K562 (cell line): ENCODE data around the gene USPL1. TPM values are rescaled to one million over a fixed set of nuclear protein-coding genes. Genes with fewer than 3 reads are reported as not detected.

Experiments used
- ARID1B ChIP-seq: fragments of 450-650 bp; IDR thresholded peaks from 2 replicates; pipeline ENCODE4 v1.6.1; 2016; ENCODE audit warnings: antibody characterized with exemption, mild to moderate bottlenecking, inconsistent platforms
- BRD4 ChIP-seq: fragments of 200-600 bp; sonication (generic); IDR thresholded peaks from 2 replicates; pipeline ENCODE4 v1.6.1; 2017; ENCODE audit warnings: inconsistent platforms
- E2F1 ChIP-seq: sonication (generic); formaldehyde crosslinking; IDR thresholded peaks from 2 replicates; pipeline ENCODE4 v1.8.1; 2023; ENCODE audit warnings: mild to moderate bottlenecking, missing genetic modification reagents, moderate library complexity
- GABPB1 ChIP-seq: sonication (generic); formaldehyde crosslinking; IDR thresholded peaks from 2 replicates; pipeline ENCODE4 v1.8.0; 2022; ENCODE audit warnings: mild to moderate bottlenecking, missing genetic modification reagents
- HMG20B ChIP-seq: fragments of 250-450 bp; sonication (Bioruptor Pico); IDR thresholded peaks from 2 replicates; pipeline ENCODE4 v1.5.0; 2021; ENCODE audit warnings: mild to moderate bottlenecking
- HNRNPUL1 ChIP-seq: fragments of 200-400 bp; formaldehyde crosslinking; IDR thresholded peaks from 2 replicates; pipeline ENCODE4 v1.6.1; 2017; ENCODE audit warnings: low read length
- HOMEZ ChIP-seq: fragments of 250-450 bp; sonication (Bioruptor Pico); IDR thresholded peaks from 2 replicates; pipeline ENCODE4 v1.4.0; 2020; ENCODE audit warnings: mild to moderate bottlenecking, moderate library complexity
- KAT7 ChIP-seq: sonication (generic); formaldehyde crosslinking; IDR thresholded peaks from 2 replicates; pipeline ENCODE4 v1.8.0; 2022; ENCODE audit warnings: missing genetic modification reagents, mild to moderate bottlenecking, borderline replicate concordance
- MCM5 ChIP-seq: fragments of 450-650 bp; IDR thresholded peaks from 2 replicates; pipeline ENCODE4 v1.6.1; 2016; ENCODE audit warnings: low read depth
- MLX ChIP-seq, 2 experiments: fragments of 450-650 bp in 1 of 2; sonication (generic) in 1 of 2; formaldehyde crosslinking; conservative IDR thresholded peaks; 2 replicates each; pipeline versions ENCODE4 v1.4.0 to v1.8.1; 2020 to 2022; ENCODE audit warnings: mild to moderate bottlenecking in 1 of 2, missing genetic modification reagents in 1 of 2
- MTF1 ChIP-seq: fragments of 250-450 bp; sonication (Bioruptor Pico); IDR thresholded peaks from 2 replicates; pipeline ENCODE4 v1.9.0; 2021; ENCODE audit warnings: moderate library complexity, mild to moderate bottlenecking, inconsistent platforms, borderline replicate concordance
- PHTF2 ChIP-seq: fragments of 250-450 bp; sonication (Bioruptor Pico); IDR thresholded peaks from 2 replicates; pipeline ENCODE4 v1.5.0; 2021; ENCODE audit warnings: mild to moderate bottlenecking
- POLR3A ChIP-seq: IDR thresholded peaks from 2 replicates; pipeline ENCODE4 v1.6.1; 2011; ENCODE audit warnings: borderline replicate concordance, mild to moderate bottlenecking, moderate library complexity; ENCODE audit not compliant: insufficient read length, insufficient read depth; ENCODE audit errors: extremely low read depth
- RBFOX2 ChIP-seq: fragments of 200-400 bp; formaldehyde crosslinking; IDR thresholded peaks from 2 replicates; pipeline ENCODE4 v1.6.1; 2017; ENCODE audit warnings: low read depth, mild to moderate bottlenecking, low read length, moderate library complexity
- RUNX1 ChIP-seq: sonication (generic); IDR thresholded peaks from 2 replicates; pipeline ENCODE4 v1.6.1; 2016; ENCODE audit warnings: antibody characterized with exemption, low read depth
- SIN3B ChIP-seq: fragments of 450-650 bp; IDR thresholded peaks from 2 replicates; pipeline ENCODE4 v1.6.1; 2017; ENCODE audit warnings: low read depth, mild to moderate bottlenecking, moderate library complexity
- SMARCA4 ChIP-seq: fragments of 450-650 bp; IDR thresholded peaks from 2 replicates; pipeline ENCODE4 v1.6.1; 2016
- SNIP1 ChIP-seq: fragments of 450-650 bp; IDR thresholded peaks from 2 replicates; pipeline ENCODE4 v1.7.1; 2017; ENCODE audit warnings: low read depth, mild to moderate bottlenecking
- STAT6 ChIP-seq: sonication (generic); formaldehyde crosslinking; IDR thresholded peaks from 2 replicates; pipeline ENCODE4 v1.8.1; 2023; ENCODE audit warnings: mild to moderate bottlenecking, missing genetic modification reagents
- ZBTB26 ChIP-seq: fragments of 450-650 bp; formaldehyde crosslinking; IDR thresholded peaks from 2 replicates; pipeline ENCODE4 v1.4.0; 2022; ENCODE audit warnings: missing genetic modification characterization
- ZNF3 ChIP-seq: fragments of 250-450 bp; sonication (Bioruptor Pico); IDR thresholded peaks from 2 replicates; pipeline ENCODE4 v1.5.0; 2021; ENCODE audit warnings: mild to moderate bottlenecking, moderate library complexity
- ZNF41 ChIP-seq: fragments of 250-450 bp; sonication (Bioruptor Pico); conservative IDR thresholded peaks from 2 replicates; pipeline ENCODE4 v1.4.0; 2020; ENCODE audit warnings: mild to moderate bottlenecking
- polyA plus RNA-seq, 8 experiments: library from polyadenylated mRNA; depleted of rRNA in 4 of 8; stranded (reverse) in 5 of 8; unstranded in 3 of 8; fragments of >200 nt; fragmentation: Nextera tagmentation in 2 of 8; fragmentation: Illumina TruSeq in 1 of 8; extraction: Ambion mirVana in 2 of 8; extraction: Trizol in 1 of 8; gene quantifications; 2 replicates each; pipeline versions ENCODE4 v1.2.1 to v1.2.3, GENCODE V29; 2011 to 2014; ENCODE audit warnings: inconsistent platforms in 1 of 8, missing spikeins in 1 of 8
- total RNA-seq, 7 experiments: library from RNA; depleted of rRNA in 6 of 7; stranded (reverse); fragments of >200 nt in 6 of 7; fragmentation: Illumina TruSeq in 2 of 7; extraction: Trizol in 2 of 7; gene quantifications; 2 replicates each; pipeline versions ENCODE4 v1.2.1 to v1.2.3, GENCODE V29; 2011 to 2021; ENCODE audit warnings: low replicate concordance in 1 of 7

USPL1 gene
- total and polyA plus RNA-seq, 9 of the 15 experiments (the other 6 are each of a cell fraction or from before 2014, with no cell fraction given) = 5.5 to 18.0 (median 12.0) TPM

GRCh38 chr13:30673669-30674521, 56.2 kb downstream of the USPL1 start (continued):
- no peak for TF ChIP-seq STAT6 (CRISPR knock-in tag)
- 0 out of 2 replicates have a peak, but pooled peaks have one; percentile 36 for TF ChIP-seq GABPB1 (CRISPR knock-in tag)
- no peak for TF ChIP-seq ARID1B
- peak; percentile 78 for TF ChIP-seq RBFOX2
- no peak for TF ChIP-seq MTF1
- 0 out of 2 replicates have a peak, but pooled peaks have one; percentile 38 for TF ChIP-seq SIN3B
- no peak for TF ChIP-seq ZBTB26 (CRISPR knock-in tag)
- TF ChIP-seq RUNX1 = no peak
- TF ChIP-seq SNIP1 = no peak
- TF ChIP-seq MCM5 = no peak
- 0 out of 2 replicates have a peak, but pooled peaks have one; percentile 48 for TF ChIP-seq BRD4
- TF ChIP-seq KAT7 = no peak
- peak; percentile 82 for TF ChIP-seq POLR3A
- no peak for TF ChIP-seq ZNF41
- no peak for TF ChIP-seq HOMEZ (CRISPR knock-in tag)
- TF ChIP-seq HMG20B = no peak
- TF ChIP-seq SMARCA4 = no peak
- no peak for TF ChIP-seq PHTF2 (CRISPR knock-in tag)
- no peak for TF ChIP-seq HNRNPUL1
- TF ChIP-seq E2F1 (CRISPR knock-in tag) = no peak
- TF ChIP-seq ZNF3 (CRISPR knock-in tag) = no peak
- TF ChIP-seq MLX (CRISPR knock-in tag; conservative IDR thresholded peaks at IDR 0.05) = no peak
